Sciatic nerve (tissue), 2 donors: ENCODE results near the gene ZNRF3. TPM values are rescaled to one million over a fixed set of nuclear protein-coding genes. Genes with fewer than 3 reads are reported as not detected.
"Not testable (repeated sequence)": the region's sequence is repeated elsewhere in the genome, so short reads cannot be mapped to it uniquely, and the experiment has no call there.

Source experiments
- ATAC-seq: fragments of 200-7000 bp; cut with Tn5 transposase; one replicate; pipeline ENCODE4 v1.9.1; 2020; ENCODE audit warnings: mild to moderate bottlenecking, moderate library complexity
- DNase-seq: peaks from one replicate; pipeline ENCODE4 v3.0.0-alpha.2; 2020; ENCODE audit warnings: low spot score
- intact Hi-C: fragments of 100-400 bp; cut with DNase I; formaldehyde crosslinking; loops from one replicate; pipeline ENCODE4 v1.14.2; 2022
- total RNA-seq: library from RNA; stranded (reverse); fragmentation: NEBNext Ultra II Directional; extraction: Animal tissue kit (Norgen Biotek cat#: 25700); gene quantifications from one replicate; pipeline ENCODE4 v1.2.1, GENCODE V29; 2021
- donor health status: DM: no; HTN: no; CAD: no.
- donor health status: DM: no; HTN: no; CAD: no.

ZNRF3 gene
- total RNA-seq, 1 donor from 2014 or later = 12.9 TPM

DNA sequence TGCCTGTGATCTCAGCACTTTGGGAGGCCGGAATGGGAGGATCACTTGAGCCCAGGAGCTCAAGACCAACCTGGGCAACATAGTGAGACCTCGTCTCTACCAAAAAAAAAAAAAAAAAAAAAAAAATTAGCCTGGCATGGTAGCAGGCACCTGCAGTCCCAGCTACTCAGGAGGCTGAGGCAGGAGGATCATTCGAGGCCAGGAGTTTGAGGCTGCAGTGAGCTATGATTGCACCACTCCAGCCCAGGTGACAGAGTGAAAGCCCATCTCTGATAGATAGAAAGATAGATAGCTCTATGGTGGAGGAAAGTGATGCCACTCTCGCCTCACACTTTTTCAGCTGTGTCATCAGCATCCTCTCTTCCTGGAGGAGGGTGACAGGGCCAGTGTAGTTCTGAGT, 156.3 kb downstream of the ZNRF3 start:
- ATAC-seq, DNase-seq: not testable (repeated sequence)
- intact Hi-C loops = loop anchor here (5.0 kb wide), 1 partner anchor 182 kb away; no protein-coding TSS in a partner anchor

DNA sequence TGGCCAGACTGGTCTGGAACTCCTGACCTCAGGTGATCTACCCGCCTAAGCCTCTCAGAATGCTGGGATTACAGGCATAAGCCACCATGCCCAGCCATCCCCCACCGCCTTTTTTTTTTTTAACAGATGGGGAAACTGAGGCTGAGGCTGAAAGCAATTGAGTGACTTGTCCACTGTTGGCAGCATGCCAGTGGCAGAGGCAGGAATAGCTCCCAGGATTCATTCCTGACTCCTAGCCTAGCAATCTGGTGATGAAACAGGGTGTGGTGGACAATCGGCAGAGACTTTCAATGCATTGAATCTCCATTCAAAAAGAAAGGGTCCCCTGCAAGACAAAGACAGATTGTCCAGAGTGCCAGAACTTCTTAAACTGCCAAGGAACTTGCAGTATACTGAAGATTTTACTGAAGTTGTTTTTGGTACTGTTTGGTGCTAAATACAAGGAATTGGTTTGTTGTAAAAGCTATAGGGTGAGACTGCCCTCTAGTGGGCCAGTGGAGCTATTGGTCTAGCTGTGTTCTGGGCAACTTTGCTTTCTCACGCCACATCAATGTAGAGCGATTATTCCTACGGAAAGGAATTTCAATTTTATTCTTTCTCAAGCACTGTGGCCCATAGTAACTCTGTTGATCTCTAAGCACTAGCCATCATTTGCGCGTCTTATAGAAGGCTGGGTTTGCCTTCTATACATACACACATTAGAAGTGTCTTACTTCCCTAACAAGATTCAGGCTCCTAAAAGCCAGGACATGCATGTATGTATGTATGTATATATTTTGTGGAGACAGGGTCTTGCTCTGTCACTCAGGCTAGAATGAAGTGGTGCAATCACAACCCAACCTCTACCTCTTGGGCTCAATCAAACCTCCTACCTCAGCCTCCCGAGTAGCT, 157.3 kb downstream of the ZNRF3 start:
- DNase-seq (peak; percentile 82), ATAC-seq (peak; percentile 87)
- intact Hi-C loops = loop anchor here (5.0 kb wide), 1 partner anchor 183 kb away; no protein-coding TSS in a partner anchor

DNA sequence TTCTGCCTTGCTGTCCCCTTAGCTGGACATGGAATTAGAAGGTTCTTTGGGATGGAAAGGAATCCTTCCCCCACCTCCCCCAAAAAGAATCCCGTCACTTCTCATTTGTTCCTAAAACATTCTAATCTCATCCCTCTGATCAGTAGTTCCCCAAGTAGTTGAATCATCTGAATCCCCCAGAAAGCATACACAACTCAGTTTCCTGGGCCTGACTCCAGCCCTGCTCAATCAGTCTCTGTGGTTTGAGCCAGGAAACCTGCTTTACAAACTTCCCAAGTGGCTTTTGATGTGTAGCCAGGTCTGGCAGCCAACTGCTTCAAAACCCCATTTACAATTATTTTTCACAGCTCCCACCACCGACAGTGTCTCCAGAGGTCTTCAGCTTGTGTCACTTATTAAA, 158.0 kb downstream of the ZNRF3 start:
- DNase-seq (no peak), ATAC-seq (no peak)
- intact Hi-C loops = loop anchor here (5.0 kb wide), 1 partner anchor 184 kb away; no protein-coding TSS in a partner anchor

DNA sequence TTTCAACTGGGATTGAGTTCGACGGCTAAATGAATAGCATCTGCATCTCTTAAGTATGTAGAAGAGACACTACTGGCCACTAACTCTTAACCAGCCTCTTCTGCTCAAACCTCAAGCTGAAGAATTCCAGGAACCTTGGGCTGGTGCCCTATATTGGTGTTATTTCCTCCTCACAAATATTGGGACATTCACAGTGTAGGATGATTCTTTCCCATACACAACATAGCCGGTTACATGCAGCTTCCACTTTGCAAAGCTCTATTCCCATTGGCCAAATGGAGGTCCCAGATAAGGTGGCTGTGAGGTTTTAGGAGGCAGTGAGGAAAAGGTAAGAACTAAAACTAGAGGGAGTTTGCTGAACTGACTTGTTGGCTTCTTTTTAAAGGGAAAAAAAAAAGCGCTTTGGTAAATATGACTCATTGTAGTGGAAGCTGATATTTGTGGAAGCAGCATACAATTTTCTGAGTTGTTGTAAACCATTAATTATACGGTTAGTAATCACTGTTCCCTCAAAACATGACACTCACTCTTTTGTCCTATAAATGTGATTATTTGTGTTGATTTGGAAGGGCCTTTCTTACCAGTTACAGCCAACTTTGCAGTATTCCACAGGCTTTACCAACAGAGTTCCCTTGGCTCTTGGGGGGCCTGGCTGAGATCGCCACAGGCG, 160.7 kb downstream of the ZNRF3 start:
- ATAC-seq (no peak), DNase-seq (no peak)
- intact Hi-C loops = loop anchor here (5.0 kb wide), 1 partner anchor 187 kb away; no protein-coding TSS in a partner anchor

DNA sequence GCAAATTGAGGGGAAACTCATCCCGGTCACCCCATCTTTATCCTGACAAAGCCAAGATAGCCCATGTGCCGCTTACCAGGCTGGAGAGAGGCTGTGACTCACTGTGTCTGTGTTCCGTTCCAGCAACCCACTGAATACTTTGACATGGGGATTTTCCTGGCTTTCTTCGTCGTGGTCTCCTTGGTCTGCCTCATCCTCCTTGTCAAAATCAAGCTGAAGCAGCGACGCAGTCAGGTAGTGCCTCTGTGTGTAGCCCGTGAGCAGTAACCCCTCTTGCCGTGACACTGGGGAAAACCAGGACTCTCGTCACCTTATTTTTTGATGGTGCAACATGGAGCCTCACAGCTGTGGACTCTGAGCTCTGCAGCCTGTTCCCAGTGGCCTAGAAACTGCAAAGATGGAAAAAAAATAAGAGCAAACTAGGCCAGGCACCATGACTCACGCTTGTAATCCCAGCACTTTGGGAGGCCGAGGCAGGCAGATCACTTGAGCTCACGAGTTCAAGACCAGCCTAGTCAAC, 161.3 kb downstream of the ZNRF3 start:
- DNase-seq = no peak
- intact Hi-C loops = loop anchor here (5.0 kb wide), 1 partner anchor 187 kb away; no protein-coding TSS in a partner anchor
- peak; percentile 21 for ATAC-seq

DNA sequence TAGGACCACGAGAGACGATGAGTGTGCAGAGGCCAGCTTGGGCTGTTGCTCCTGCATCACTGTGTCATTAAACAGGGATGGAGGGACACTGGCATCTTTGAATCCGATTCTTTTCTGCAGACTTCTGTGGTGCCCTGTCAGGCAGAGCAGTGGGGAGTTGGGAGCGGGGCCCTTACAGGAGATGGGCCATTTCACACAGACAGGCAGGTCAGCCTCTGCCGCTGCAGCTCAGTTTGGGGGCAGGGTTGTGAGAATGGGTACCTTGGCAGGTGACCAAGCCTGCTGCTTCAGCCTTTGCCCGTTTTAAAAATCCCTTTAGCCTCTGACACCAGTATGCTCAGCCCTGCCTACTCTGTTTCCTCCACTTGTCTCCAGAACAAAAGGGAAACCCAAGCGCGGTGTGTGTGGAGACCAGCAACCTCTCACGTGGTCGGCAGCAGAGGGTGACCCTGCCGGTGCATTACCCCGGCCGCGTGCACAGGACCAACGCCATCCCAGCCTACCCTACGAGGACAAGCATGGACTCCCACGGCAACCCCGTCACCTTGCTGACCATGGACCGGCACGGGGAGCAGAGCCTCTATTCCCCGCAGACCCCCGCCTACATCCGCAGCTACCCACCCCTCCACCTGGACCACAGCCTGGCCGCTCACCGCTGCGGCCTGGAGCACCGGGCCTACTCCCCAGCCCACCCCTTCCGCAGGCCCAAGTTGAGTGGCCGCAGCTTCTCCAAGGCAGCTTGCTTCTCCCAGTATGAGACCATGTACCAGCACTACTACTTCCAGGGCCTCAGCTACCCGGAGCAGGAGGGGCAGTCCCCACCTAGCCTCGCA, 165.7 kb downstream of the ZNRF3 start:
- DNase-seq = no peak
- intact Hi-C loops = no loop called here

DNA sequence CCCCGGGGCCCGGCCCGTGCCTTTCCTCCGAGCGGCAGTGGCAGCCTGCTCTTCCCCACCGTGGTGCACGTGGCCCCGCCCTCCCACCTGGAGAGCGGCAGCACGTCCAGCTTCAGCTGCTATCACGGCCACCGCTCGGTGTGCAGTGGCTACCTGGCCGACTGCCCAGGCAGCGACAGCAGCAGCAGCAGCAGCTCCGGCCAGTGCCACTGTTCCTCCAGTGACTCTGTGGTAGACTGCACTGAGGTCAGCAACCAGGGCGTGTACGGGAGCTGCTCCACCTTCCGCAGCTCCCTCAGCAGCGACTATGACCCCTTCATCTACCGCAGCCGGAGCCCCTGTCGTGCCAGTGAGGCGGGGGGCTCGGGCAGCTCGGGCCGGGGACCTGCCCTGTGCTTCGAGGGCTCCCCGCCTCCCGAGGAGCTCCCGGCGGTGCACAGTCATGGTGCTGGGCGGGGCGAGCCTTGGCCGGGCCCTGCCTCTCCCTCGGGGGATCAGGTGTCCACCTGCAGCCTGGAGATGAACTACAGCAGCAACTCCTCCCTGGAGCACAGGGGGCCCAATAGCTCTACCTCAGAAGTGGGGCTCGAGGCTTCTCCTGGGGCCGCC, 166.4 kb downstream of the ZNRF3 start:
- ATAC-seq (no peak), DNase-seq (no peak)
- intact Hi-C loops = no loop called here

More for the DNA sequence above, 165.7 kb downstream of the ZNRF3 start:
- no peak for ATAC-seq

DNA sequence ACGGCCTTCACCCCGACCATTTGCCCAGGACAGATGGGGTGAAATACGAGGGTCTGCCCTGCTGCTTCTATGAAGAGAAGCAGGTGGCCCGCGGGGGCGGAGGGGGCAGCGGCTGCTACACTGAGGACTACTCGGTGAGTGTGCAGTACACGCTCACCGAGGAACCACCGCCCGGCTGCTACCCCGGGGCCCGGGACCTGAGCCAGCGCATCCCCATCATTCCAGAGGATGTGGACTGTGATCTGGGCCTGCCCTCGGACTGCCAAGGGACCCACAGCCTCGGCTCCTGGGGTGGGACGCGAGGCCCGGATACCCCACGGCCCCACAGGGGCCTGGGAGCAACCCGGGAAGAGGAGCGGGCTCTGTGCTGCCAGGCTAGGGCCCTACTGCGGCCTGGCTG, 167.1 kb downstream of the ZNRF3 start:
- ATAC-seq = peak; percentile 6
- no peak for DNase-seq
- intact Hi-C loops = no loop called here

DNA sequence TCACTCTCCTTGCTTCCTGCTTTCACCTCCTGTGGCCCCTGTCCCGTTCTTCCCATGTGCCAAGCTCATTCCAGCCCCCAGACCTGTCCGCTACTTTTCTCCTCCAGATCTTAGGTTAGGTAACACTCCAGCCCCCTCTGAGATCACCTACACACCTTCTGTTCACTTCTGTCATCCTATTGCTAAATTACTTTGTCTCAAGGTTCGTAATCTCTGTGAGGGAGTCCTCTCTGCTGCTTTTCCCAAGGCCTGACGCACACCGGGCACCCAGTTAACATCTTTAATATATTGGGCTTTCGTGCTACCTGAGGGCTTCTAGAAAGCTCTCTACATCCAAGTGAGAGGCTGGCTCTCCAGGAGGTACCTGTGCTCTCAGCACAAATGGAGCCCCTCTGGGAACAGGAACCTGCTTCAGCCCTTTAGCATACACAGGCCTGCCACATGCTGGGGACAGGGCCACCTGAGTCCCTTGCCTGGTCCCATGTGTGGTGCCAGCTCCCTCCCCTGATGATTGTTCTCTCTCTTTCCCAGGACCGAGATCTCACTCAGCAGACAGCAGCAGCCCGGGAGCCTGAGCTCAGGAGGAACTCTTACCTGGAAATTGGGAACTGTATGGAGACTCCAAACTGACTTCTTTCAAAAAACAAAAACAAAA, 169.8 kb downstream of the ZNRF3 start:
- DNase-seq (no peak), ATAC-seq (no peak)
- intact Hi-C loops = no loop called here

DNA sequence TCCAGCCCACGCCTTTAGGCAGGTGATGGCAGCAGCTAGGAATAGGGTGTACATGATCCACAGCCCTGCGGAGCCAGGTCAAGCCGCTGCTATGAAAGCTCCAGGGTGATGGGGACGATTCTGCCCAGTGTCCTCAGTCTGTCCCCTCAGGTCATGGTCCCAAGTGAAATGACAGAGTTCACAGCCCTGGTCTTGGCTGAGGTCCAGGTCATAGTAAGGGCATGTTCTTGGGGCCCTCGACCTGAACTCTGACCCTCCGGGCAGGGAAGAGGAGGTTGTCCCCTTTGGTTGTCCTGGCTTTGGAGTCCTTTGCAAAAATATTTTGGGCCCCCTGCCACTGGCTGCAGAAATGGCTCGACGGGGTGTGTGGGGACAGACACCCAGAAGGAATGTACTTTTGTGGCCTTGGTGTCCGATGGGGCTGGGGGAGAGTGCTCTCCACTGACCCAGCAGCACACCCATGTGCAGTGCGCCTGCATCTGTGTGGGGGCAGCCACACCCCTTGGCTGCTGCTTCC, 170.9 kb downstream of the ZNRF3 start:
- intact Hi-C loops = no loop called here
- DNase-seq (no peak), ATAC-seq (no peak)

DNA sequence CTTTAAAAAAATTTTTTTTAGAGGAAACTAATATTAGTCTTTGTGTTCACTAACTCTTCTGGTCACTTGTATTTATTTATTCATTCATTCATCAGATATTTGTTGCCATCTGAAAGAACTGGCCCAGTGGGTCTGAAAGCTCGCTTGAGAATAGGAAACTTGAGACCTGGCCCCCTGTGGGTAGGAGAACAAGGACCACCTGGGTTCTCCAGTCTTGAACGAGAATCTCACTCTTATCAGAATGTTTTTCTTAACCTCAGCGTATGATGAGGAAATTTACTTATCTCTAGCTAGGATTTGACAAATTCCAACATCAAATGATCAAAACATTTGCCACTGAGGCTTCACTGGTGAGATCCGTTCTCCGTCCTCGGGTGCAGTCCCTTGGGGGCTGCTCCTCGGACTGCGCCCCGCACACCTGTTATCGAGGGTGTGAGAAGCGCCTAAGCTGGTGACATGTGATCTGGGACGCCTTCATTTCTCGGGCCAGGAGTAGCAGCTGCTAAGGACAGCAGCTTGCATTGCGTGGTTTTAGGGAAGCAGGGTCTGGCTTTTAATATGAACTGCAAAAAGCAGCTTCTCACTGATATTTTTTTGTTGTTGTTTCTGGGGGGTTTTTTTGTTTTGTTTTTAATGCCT, 171.9 kb downstream of the ZNRF3 start:
- intact Hi-C loops = no loop called here
- no peak for DNase-seq
- no peak for ATAC-seq

DNA sequence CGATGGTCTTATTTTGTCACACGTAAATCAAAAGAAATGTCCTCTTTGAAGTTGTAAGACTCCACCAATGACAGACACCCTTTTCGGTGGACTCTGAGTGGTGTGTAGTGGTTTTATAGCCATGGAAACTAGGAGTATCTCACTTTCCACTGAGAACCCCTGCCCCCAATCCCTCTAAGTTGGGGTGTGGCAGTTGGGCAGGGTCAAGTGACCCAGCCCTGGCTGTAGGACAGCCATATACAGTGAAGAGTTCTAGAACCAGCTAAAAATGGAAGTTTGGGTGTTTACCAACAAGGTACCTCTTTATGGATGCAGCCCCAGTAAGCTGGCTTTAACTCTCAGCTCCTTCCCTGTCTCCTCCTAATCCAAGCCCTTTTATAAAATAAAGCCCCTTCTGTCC, 173.1 kb downstream of the ZNRF3 start:
- no peak for DNase-seq
- ATAC-seq = no peak
- intact Hi-C loops = no loop called here

DNA sequence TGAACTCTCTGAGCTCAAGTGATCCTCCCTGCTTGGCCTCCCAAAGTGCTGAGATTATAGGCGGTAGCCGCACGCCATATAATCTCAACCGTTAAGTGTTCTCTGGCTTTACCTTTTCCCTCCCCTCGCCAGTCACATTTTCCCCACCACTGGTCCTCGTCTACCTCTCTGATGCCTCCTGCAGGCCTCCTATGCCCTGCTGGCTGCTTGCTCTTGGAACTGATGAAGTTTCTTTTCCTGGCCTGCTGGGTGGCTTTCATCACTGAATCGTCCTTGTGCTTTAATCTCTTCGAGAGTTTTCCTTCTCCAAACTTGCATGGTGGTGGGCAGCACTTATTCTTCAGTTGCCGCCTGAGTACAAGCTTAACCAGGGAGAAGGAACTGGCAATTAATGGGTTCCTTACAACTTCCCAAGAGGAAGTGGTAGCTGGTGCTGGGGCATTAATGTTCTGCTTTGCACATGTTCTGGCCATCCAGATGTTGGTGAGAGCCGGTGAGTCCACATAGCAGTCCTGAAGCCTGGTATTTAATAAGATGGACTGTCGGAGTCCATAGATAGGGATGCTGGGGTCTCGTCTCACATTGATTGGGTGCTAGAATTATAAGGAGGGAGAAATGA, 177.0 kb downstream of the ZNRF3 start:
- ATAC-seq (no peak), DNase-seq (no peak)
- intact Hi-C loops = no loop called here

DNA sequence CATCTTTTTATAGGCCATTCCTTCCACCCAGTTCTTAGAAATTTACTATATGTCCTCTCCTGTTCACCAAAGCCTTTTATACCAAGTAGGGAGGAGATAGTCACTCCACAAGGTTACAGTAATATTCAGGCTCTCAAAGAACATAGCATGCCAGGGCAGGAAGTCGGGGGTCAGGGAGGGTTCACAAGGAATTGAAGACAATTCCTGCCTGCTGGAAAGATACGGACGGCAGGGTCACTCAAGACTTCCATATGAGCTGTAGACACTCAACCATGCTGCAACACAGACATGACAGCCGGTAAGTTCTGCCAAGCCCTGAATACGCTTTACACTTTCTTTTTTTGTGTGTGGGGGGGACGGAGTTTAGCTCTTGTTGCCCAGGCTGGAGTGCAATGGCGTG, 177.6 kb downstream of the ZNRF3 start:
- ATAC-seq (no peak), DNase-seq (no peak)
- intact Hi-C loops = no loop called here

DNA sequence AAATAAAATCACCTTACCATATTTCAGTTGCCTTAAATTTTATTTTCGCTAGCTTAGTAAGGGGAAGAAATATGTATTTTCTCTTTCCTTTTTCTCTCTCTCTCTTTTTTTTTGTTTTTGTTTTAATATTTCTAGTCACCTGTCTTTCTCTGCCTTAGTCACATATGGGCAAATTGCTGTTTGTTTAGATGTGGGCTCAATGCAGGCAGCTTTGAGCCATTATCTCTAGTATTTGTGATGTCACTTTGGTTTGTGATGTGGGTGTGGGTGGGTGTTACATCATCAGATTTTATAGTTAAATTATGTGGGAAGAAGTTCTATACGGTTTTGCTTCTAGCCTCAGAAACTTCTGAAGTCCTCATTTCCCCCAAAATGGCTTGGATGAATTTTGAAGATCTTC, 178.4 kb downstream of the ZNRF3 start, which contains the start of gene C22orf31:
C22orf31 (minus strand) TSS at position 59 of the 400 bp plus-strand sequence; CDS start at position 20, 39 bp downstream.
- DNase-seq = no peak

DNA sequence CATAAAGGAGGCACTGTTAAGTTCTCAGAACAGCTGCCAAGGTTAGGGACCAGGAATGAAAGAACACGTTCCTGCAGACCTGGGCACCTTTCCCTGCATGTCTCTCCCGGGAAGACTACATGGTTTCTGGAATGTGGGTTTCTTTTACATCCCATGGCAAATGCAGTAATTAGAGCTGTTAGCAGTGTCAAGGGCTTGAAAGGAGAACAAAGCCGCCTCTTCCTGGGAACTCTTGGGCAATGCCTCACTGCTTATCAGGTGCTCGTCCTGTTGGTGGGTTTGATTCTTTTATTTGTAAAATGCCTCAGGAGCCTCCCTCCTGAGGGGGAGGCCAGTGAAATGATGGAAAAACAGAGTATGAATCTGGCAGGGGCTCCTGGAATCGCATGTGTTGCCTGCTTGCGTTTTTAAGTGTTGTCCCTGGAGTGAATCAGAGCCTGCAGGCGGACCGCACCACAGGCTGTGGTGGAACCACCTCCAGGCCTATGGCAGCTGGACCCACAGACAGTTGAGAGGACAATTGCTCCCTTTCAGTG, 179.0 kb downstream of the ZNRF3 start:
- DNase-seq (no peak), ATAC-seq (no peak)
- intact Hi-C loops = no loop called here

More for the DNA sequence above, 178.4 kb downstream of the ZNRF3 start, which contains the start of gene C22orf31:
- no peak for ATAC-seq
- intact Hi-C loops = no loop called here
